CD4-positive, alpha-beta T cell treated with Interleukin-10 for 1 hour (primary cell): Measurements from ENCODE around the gene TP53I11.

Experiments used
- DNase-seq: peaks from one replicate; pipeline ENCODE4 v3.0.0-alpha.2; 2020

The TP53I11 gene

GRCh38 chr11:44950625-44951476 lies at the start of gene TP53I11:
Gene TP53I11, minus strand, starts transcription at chr11:44950883. Its CDS starts 12,548 bp downstream, at chr11:44938335.
- DNase-seq: peak; percentile 75

GRCh38 chr11:44999068-44999467 lies 48.4 kb upstream of the TP53I11 start:
- DNase-seq: no peak

GRCh38 chr11:44998051-44998450 lies 47.4 kb upstream of the TP53I11 start:
- DNase-seq: no peak

- DNase-seq: no peak
These were observed 46.9 kb upstream of the TP53I11 start for GRCh38 chr11:44997566-44997965.

- no peak for DNase-seq
These were observed 44.1 kb upstream of the TP53I11 start for GRCh38 chr11:44994753-44995152.

GRCh38 chr11:44993971-44994704 lies 43.5 kb upstream of the TP53I11 start:
- no peak for DNase-seq

- DNase-seq: no peak
These were observed 42.1 kb upstream of the TP53I11 start for GRCh38 chr11:44992774-44993173.

GRCh38 chr11:44992181-44992582 lies 41.5 kb upstream of the TP53I11 start:
- no peak for DNase-seq

- no peak for DNase-seq
These were observed 40.0 kb upstream of the TP53I11 start for GRCh38 chr11:44990665-44991064.

- DNase-seq: no peak
These were observed 39.3 kb upstream of the TP53I11 start for GRCh38 chr11:44989831-44990566.

- DNase-seq: no peak
These were observed 38.4 kb upstream of the TP53I11 start for GRCh38 chr11:44988981-44989635.

GRCh38 chr11:44988111-44988510 lies 37.4 kb upstream of the TP53I11 start:
- DNase-seq: no peak

- no peak for DNase-seq
These were observed 36.8 kb upstream of the TP53I11 start for GRCh38 chr11:44987506-44987905.

- no peak for DNase-seq
These were observed 35.6 kb upstream of the TP53I11 start for GRCh38 chr11:44986315-44986714.

- DNase-seq: no peak
These were observed 35.0 kb upstream of the TP53I11 start for GRCh38 chr11:44985721-44986120.

GRCh38 chr11:44983786-44984185 lies 33.1 kb upstream of the TP53I11 start:
- peak; percentile 3 for DNase-seq

GRCh38 chr11:44982496-44983062 lies 31.9 kb upstream of the TP53I11 start:
- no peak for DNase-seq

GRCh38 chr11:44980533-44981427 lies 30.1 kb upstream of the TP53I11 start:
- DNase-seq: peak; percentile 8

GRCh38 chr11:44979543-44980399 lies 29.1 kb upstream of the TP53I11 start:
- DNase-seq: no peak

- peak; percentile 2 for DNase-seq
These were observed 28.3 kb upstream of the TP53I11 start for GRCh38 chr11:44978961-44979331.
